ENCODE results near the gene NCAM1.

GRCh38 chr11:113240389-113240788 lies 279.2 kb downstream of the NCAM1 start:
- TF ChIP-seq, protein P1, sequence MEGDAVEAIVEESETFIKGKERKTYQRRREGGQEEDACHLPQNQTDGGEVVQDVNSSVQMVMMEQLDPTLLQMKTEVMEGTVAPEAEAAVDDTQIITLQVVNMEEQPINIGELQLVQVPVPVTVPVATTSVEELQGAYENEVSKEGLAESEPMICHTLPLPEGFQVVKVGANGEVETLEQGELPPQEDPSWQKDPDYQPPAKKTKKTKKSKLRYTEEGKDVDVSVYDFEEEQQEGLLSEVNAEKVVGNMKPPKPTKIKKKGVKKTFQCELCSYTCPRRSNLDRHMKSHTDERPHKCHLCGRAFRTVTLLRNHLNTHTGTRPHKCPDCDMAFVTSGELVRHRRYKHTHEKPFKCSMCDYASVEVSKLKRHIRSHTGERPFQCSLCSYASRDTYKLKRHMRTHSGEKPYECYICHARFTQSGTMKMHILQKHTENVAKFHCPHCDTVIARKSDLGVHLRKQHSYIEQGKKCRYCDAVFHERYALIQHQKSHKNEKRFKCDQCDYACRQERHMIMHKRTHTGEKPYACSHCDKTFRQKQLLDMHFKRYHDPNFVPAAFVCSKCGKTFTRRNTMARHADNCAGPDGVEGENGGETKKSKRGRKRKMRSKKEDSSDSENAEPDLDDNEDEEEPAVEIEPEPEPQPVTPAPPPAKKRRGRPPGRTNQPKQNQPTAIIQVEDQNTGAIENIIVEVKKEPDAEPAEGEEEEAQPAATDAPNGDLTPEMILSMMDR (IDR thresholded peaks at IDR 0.05 in 8 of 11, conservative IDR thresholded peaks at IDR 0.05 in 3 of 11) = no peak
- no peak for TF ChIP-seq POLR2A (IDR thresholded peaks at IDR 0.05)

All from spleen (tissue), 7 donors.